HG02840 (cell line): Measurements from ENCODE around the gene H2BW2.
"Not testable (repeated sequence)": the region's sequence is repeated elsewhere in the genome, so short reads cannot be mapped to it uniquely, and the experiment has no call there.

Experiments used
- ATAC-seq: cut with Tn5 transposase; IDR thresholded peaks from one replicate; pipeline ENCODE4 v1.9.1; 2021; ENCODE audit warnings: mild to moderate bottlenecking, moderate library complexity, moderate number of reproducible peaks; ENCODE audit not compliant: unreplicated experiment, low FRiP score

H2BW2 gene

GRCh38 chrX:104039689-104040505 is at the start of gene H2BW2:
TSS of gene H2BW2 (plus strand) at chrX:104039956. CDS start at chrX:104039995, 39 bp downstream.
- ATAC-seq = no peak

- peak; percentile 65 for ATAC-seq
These were observed 40.5 kb upstream of the H2BW2 start for GRCh38 chrX:103999234-103999633.

GRCh38 chrX:104008831-104009230 is 30.9 kb upstream of the H2BW2 start:
- ATAC-seq = no peak

- ATAC-seq = no peak
These were observed 26.6 kb upstream of the H2BW2 start for GRCh38 chrX:104013158-104013557.

GRCh38 chrX:104013606-104014005 is 26.1 kb upstream of the H2BW2 start, which contains the start of gene H2BW1:
TSS of gene H2BW1 (minus strand) at chrX:104013708. CDS start at chrX:104013576, 132 bp downstream.
- no peak for ATAC-seq

- not testable (repeated sequence) for ATAC-seq
These were observed 24.2 kb upstream of the H2BW2 start for GRCh38 chrX:104015576-104015975.

GRCh38 chrX:104018126-104018525 is 21.6 kb upstream of the H2BW2 start:
- no peak for ATAC-seq

GRCh38 chrX:104041003-104041402 is 1.2 kb downstream of the H2BW2 start:
- ATAC-seq = no peak

GRCh38 chrX:104045642-104046041 is 5.9 kb downstream of the H2BW2 start:
- no peak for ATAC-seq

- no peak for ATAC-seq
These were observed 7.4 kb downstream of the H2BW2 start for GRCh38 chrX:104047171-104047570.

GRCh38 chrX:104054956-104055355 is 15.2 kb downstream of the H2BW2 start:
- not testable (repeated sequence) for ATAC-seq

GRCh38 chrX:104062636-104063035 is 22.9 kb downstream of the H2BW2 start:
- not testable (repeated sequence) for ATAC-seq

- ATAC-seq = peak; percentile 88
These were observed 36.2 kb downstream of the H2BW2 start, which contains the start of gene TMSB15C for GRCh38 chrX:104075778-104076445. TSS of gene TMSB15C (minus strand) at chrX:104076236.

GRCh38 chrX:104077854-104078253 is 38.1 kb downstream of the H2BW2 start:
- ATAC-seq = not testable (repeated sequence)

- ATAC-seq = no peak
These were observed 44.3 kb downstream of the H2BW2 start for GRCh38 chrX:104084063-104084462.

GRCh38 chrX:104084534-104085277 is 45.0 kb downstream of the H2BW2 start:
- no peak for ATAC-seq

- no peak for ATAC-seq
These were observed 45.7 kb downstream of the H2BW2 start for GRCh38 chrX:104085477-104085876.

GRCh38 chrX:104085919-104086318 is 46.2 kb downstream of the H2BW2 start:
- no peak for ATAC-seq
